SH-SY5Y (cell line): ENCODE data around the gene ABLIM2.

Source experiments
- GATA2 ChIP-seq: IDR thresholded peaks from 2 replicates; pipeline ENCODE4 v1.6.1; 2011; ENCODE audit warnings: mild to moderate bottlenecking, low read depth, low read length
- GATA3 ChIP-seq: IDR thresholded peaks from 2 replicates; pipeline ENCODE4 v1.6.1; 2011; ENCODE audit warnings: low read depth, mild to moderate bottlenecking, low read length, moderate library complexity

DNA sequence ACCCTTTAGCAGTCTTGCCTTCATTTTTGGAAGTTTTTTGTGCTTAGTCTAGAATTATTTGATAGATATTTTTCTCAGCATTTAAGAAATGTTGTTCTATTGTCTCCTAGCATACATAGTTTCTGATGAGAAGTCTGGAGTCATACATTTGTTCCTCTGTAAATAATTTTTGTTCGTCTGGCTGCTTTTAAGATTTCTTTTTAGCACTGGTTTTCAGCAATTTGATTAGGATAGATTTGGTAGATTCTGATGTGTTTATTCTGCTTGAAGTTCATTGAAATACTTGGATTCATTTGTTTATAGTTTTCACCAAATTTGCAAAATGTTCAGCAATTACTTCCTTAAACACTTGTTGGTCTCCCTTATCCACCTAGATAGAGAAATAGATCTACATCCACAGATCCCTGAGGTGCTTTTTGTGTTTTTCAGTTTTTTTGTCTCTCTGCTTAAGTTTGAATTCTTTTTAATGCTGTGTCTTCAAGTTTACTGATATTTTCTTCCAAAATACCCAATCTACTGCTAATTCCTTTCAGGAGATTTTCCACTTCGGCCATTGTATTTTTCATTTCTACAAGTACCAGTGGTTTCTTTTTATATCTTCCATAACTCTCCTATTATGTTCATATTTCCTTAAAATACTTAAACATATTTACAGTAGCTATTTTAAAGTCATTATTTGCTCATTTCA is 64.9 kb downstream of the ABLIM2 start:
- no peak for TF ChIP-seq GATA2
- TF ChIP-seq GATA3, result no peak
